SK-N-SH treated with all-trans-retinoic acid at 6 μM for 48 hours (cell line): ENCODE data around the gene PDGFB.

Experiments
- ATAC-seq: fragments of 200-7000 bp; cut with Tn5 transposase; 3 replicates; pipeline ENCODE4 v1.9.1; 2020; ENCODE audit warnings: mild to moderate bottlenecking, moderate library complexity
- BACH2 ChIP-seq: fragments of 250-450 bp; sonication (Bioruptor Pico); IDR thresholded peaks from 2 replicates; pipeline ENCODE4 v1.9.0; 2021; ENCODE audit warnings: mild to moderate bottlenecking, borderline replicate concordance
- CSDC2 ChIP-seq: fragments of 250-450 bp; sonication (Bioruptor Pico); IDR thresholded peaks from 2 replicates; pipeline ENCODE4 v1.5.0; 2020; ENCODE audit warnings: mild to moderate bottlenecking, moderate library complexity
- CSRNP3 ChIP-seq: fragments of 250-450 bp; sonication (Bioruptor Pico); IDR thresholded peaks from 2 replicates; pipeline ENCODE4 v1.5.1; 2021; ENCODE audit warnings: mild to moderate bottlenecking, moderate library complexity
- ESRRG ChIP-seq: fragments of 250-450 bp; sonication (Bioruptor Pico); IDR thresholded peaks from 2 replicates; pipeline ENCODE4 v1.6.1; 2021; ENCODE audit warnings: mild to moderate bottlenecking
- GLIS3 ChIP-seq: fragments of 250-450 bp; sonication (Bioruptor Pico); IDR thresholded peaks from 2 replicates; pipeline ENCODE4 v1.5.0; 2020; ENCODE audit warnings: mild to moderate bottlenecking, moderate library complexity
- ISL1 ChIP-seq: fragments of 250-450 bp; sonication (Bioruptor Pico); IDR thresholded peaks from 2 replicates; pipeline ENCODE4 v2.1.2; 2022; ENCODE audit warnings: mild to moderate bottlenecking, moderate library complexity
- OSR1 ChIP-seq: fragments of 250-450 bp; sonication (Bioruptor Pico); IDR thresholded peaks from 2 replicates; pipeline ENCODE4 v1.8.0; 2022; ENCODE audit warnings: moderate library complexity, mild to moderate bottlenecking, inconsistent platforms
- PPARA ChIP-seq: fragments of 250-450 bp; sonication (Bioruptor Pico); IDR thresholded peaks from 2 replicates; pipeline ENCODE4 v1.5.0; 2020; ENCODE audit warnings: mild to moderate bottlenecking, borderline replicate concordance
- RARB ChIP-seq: fragments of 250-450 bp; sonication (Bioruptor Pico); IDR thresholded peaks from 2 replicates; pipeline ENCODE4 v1.8.0; 2021; ENCODE audit warnings: mild to moderate bottlenecking, moderate library complexity
- SNAI2 ChIP-seq: fragments of 250-450 bp; sonication (Bioruptor Pico); IDR thresholded peaks from 2 replicates; pipeline ENCODE4 v1.5.0; 2020; ENCODE audit warnings: mild to moderate bottlenecking, moderate library complexity
- TCF4 ChIP-seq: fragments of 250-450 bp; sonication (Bioruptor Pico); IDR thresholded peaks from 2 replicates; pipeline ENCODE4 v1.8.0; 2021; ENCODE audit warnings: mild to moderate bottlenecking, moderate library complexity, borderline replicate concordance
- TOX ChIP-seq: fragments of 250-450 bp; sonication (Bioruptor Pico); IDR thresholded peaks from 2 replicates; pipeline ENCODE4 v1.8.0; 2021; ENCODE audit warnings: mild to moderate bottlenecking, moderate library complexity, borderline replicate concordance
- TSHZ2 ChIP-seq: fragments of 250-450 bp; sonication (Bioruptor Pico); IDR thresholded peaks from 2 replicates; pipeline ENCODE4 v1.5.0; 2020; ENCODE audit warnings: mild to moderate bottlenecking, moderate library complexity
- ZC3H10 ChIP-seq: fragments of 250-450 bp; sonication (Bioruptor Pico); IDR thresholded peaks from 2 replicates; pipeline ENCODE4 v1.5.1; 2021; ENCODE audit warnings: mild to moderate bottlenecking, moderate library complexity
- ZFP3 ChIP-seq: fragments of 250-450 bp; sonication (Bioruptor Pico); IDR thresholded peaks from 2 replicates; pipeline ENCODE4 v1.5.0; 2020; ENCODE audit warnings: mild to moderate bottlenecking, moderate library complexity
- ZFP30 ChIP-seq: fragments of 450-650 bp; formaldehyde crosslinking; IDR thresholded peaks from 2 replicates; pipeline ENCODE4 v1.5.0; 2022; ENCODE audit warnings: mild to moderate bottlenecking, moderate library complexity
- ZNF565 ChIP-seq: fragments of 450-650 bp; formaldehyde crosslinking; conservative IDR thresholded peaks from 2 replicates; pipeline ENCODE4 v1.5.0; 2020; ENCODE audit warnings: low read depth, mild to moderate bottlenecking, moderate library complexity
- ZNF70 ChIP-seq: fragments of 450-650 bp; formaldehyde crosslinking; IDR thresholded peaks from 2 replicates; pipeline ENCODE4 v1.5.0; 2020; ENCODE audit warnings: mild to moderate bottlenecking, moderate library complexity
- ZNF8 ChIP-seq: fragments of 450-650 bp; formaldehyde crosslinking; IDR thresholded peaks from 2 replicates; pipeline ENCODE4 v1.5.0; 2020; ENCODE audit warnings: mild to moderate bottlenecking, moderate library complexity
- TF ChIP-seq, protein P1 (sequence below): fragments of 250-450 bp; sonication (Bioruptor Pico); IDR thresholded peaks from 2 replicates; pipeline ENCODE4 v1.8.0; 2021; ENCODE audit warnings: low read depth, mild to moderate bottlenecking, moderate library complexity, borderline replicate concordance
- TF ChIP-seq, protein P2 (sequence below): fragments of 250-450 bp; sonication (Bioruptor Pico); IDR thresholded peaks from 2 replicates; pipeline ENCODE4 v1.8.0; 2020; ENCODE audit warnings: mild to moderate bottlenecking, moderate library complexity, borderline replicate concordance
- TF ChIP-seq, protein P3 (sequence below): fragments of 250-450 bp; sonication (Bioruptor Pico); IDR thresholded peaks from 2 replicates; pipeline ENCODE4 v1.5.1; 2020; ENCODE audit warnings: low read depth, mild to moderate bottlenecking, moderate library complexity

The PDGFB gene

DNA sequence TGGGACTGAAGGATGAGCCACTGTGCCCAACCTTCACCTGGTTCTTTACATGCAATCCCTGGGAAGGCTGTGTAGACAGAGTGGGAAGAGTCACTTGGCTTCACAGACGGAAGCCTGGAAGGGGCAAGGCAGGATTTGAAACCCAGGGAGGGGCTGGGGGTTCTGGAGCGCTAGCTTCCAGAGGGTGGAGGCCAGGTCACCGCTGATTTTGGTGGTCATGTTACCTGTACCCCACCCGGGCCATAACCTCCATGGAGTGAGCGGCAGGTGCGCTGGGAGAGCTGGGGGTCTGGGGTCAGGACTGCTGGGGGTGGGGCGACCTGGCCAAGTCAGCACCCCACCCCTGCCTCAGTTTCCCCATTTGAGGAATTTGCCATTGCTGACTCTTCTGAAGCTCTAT lies 38.3 kb downstream of the PDGFB start:
- no peak for ATAC-seq
- no peak for TF ChIP-seq ZNF8 (CRISPR knock-in tag)
- TF ChIP-seq BACH2 (CRISPR knock-in tag) = no peak
- TF ChIP-seq ZNF565 (CRISPR knock-in tag) = no peak
- TF ChIP-seq TCF4 (CRISPR knock-in tag) = no peak

DNA sequence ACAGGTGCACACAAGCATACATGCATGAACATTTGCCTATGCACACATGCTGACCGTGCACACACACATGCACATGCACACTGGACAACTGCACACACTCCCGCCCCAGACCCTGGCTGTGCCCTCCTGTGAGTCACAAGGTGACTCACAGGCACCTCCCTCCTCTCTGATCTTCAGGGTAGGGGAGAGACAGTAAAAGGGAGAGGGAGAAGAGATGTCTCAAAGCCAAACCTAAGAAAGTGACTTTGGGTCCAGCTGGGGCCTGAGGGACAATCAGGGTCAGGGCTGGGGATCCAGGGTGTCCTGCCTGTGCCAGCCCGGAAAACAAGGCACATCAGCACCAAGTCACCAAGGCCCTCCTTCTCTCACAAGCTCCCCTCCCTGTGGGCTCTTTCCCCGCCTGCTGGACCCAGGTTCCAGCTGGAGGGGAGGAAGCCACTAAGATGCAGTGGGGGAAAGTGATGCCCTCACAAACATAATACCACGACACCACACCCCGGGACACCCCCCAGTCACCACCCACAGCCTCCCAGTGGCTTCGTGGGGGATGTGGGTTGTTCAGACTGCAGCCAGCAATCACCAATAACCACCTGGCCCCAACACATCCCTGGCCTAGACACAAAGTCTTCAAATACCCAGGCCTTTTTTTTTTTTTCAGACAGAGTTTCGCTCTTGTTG lies 39.3 kb downstream of the PDGFB start:
- TF ChIP-seq GLIS3 = no peak
- no peak for TF ChIP-seq ZNF70 (CRISPR knock-in tag)
- no peak for TF ChIP-seq CSDC2 (CRISPR knock-in tag)
- TF ChIP-seq, all 23 proteins: peak for 0
- ATAC-seq = peak; percentile 93

GRCh38 chr22:39204216-39204615 lies 40.6 kb downstream of the PDGFB start:
- TF ChIP-seq, protein P1, sequence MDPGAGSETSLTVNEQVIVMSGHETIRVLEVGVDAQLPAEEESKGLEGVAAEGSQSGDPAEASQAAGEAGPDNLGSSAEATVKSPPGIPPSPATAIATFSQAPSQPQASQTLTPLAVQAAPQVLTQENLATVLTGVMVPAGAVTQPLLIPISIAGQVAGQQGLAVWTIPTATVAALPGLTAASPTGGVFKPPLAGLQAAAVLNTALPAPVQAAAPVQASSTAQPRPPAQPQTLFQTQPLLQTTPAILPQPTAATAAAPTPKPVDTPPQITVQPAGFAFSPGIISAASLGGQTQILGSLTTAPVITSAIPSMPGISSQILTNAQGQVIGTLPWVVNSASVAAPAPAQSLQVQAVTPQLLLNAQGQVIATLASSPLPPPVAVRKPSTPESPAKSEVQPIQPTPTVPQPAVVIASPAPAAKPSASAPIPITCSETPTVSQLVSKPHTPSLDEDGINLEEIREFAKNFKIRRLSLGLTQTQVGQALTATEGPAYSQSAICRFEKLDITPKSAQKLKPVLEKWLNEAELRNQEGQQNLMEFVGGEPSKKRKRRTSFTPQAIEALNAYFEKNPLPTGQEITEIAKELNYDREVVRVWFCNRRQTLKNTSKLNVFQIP (CRISPR knock-in tag) = no peak
- no peak for TF ChIP-seq PPARA
- no peak for TF ChIP-seq ZFP30
- TF ChIP-seq OSR1 (CRISPR knock-in tag) = no peak
- TF ChIP-seq RARB (CRISPR knock-in tag) = no peak
- TF ChIP-seq TOX (CRISPR knock-in tag) = no peak
- TF ChIP-seq SNAI2 (CRISPR knock-in tag) = no peak
- no peak for TF ChIP-seq TSHZ2 (CRISPR knock-in tag)
- TF ChIP-seq ZC3H10 (CRISPR knock-in tag) = no peak
- TF ChIP-seq, protein P2, sequence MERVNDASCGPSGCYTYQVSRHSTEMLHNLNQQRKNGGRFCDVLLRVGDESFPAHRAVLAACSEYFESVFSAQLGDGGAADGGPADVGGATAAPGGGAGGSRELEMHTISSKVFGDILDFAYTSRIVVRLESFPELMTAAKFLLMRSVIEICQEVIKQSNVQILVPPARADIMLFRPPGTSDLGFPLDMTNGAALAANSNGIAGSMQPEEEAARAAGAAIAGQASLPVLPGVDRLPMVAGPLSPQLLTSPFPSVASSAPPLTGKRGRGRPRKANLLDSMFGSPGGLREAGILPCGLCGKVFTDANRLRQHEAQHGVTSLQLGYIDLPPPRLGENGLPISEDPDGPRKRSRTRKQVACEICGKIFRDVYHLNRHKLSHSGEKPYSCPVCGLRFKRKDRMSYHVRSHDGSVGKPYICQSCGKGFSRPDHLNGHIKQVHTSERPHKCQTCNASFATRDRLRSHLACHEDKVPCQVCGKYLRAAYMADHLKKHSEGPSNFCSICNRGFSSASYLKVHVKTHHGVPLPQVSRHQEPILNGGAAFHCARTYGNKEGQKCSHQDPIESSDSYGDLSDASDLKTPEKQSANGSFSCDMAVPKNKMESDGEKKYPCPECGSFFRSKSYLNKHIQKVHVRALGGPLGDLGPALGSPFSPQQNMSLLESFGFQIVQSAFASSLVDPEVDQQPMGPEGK (CRISPR knock-in tag) = no peak
- no peak for TF ChIP-seq ISL1 (CRISPR knock-in tag)
- TF ChIP-seq CSDC2 (CRISPR knock-in tag) = no peak
- TF ChIP-seq ZNF8 (CRISPR knock-in tag) = no peak
- TF ChIP-seq ESRRG = no peak
- TF ChIP-seq ZFP3 (CRISPR knock-in tag) = no peak
- no peak for ATAC-seq

DNA sequence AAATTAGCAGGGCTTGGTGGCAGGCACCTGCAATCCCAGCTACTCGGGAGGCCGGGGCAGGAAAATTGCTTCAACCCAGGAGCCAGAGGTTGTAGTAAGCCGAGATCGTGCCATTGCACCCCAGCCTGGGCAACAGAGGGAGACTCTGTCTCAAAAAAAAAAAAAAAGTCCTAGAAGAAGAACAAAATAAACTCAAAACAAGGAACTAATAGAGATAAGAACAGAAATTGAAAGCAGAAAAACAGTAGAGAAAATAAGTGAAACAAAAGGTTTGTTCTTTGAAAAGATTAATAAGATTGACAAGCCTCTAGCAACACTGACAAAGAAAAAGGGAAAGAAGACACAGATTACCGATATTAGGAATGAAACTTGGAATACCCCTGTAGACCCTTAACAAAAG lies 47.2 kb downstream of the PDGFB start:
- no peak for ATAC-seq
- TF ChIP-seq TOX (CRISPR knock-in tag) (no peak), ISL1 (CRISPR knock-in tag) (no peak), ZNF8 (CRISPR knock-in tag) (no peak), ZC3H10 (CRISPR knock-in tag) (no peak), OSR1 (CRISPR knock-in tag) (no peak), CSRNP3 (no peak), PPARA (no peak), ZNF565 (CRISPR knock-in tag) (no peak), SNAI2 (CRISPR knock-in tag) (no peak)
- TF ChIP-seq, protein P3, sequence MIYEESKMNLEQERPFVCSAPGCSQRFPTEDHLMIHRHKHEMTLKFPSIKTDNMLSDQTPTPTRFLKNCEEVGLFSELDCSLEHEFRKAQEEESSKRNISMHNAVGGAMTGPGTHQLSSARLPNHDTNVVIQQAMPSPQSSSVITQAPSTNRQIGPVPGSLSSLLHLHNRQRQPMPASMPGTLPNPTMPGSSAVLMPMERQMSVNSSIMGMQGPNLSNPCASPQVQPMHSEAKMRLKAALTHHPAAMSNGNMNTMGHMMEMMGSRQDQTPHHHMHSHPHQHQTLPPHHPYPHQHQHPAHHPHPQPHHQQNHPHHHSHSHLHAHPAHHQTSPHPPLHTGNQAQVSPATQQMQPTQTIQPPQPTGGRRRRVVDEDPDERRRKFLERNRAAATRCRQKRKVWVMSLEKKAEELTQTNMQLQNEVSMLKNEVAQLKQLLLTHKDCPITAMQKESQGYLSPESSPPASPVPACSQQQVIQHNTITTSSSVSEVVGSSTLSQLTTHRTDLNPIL = no peak
- TF ChIP-seq, protein P1 (CRISPR knock-in tag) = no peak
